ENCODE measurements around the gene CDIPT.

Gene CDIPT

GRCh38 chr16:29908719-29909220 is 45.7 kb upstream of the CDIPT start:
- Histone ChIP-seq H3K4me1 (no peaks in the 10 kb centered on the region), H3K9me3 (no peaks in the 10 kb centered on the region), H3K36me3 (peaks cover 26% of the 10 kb centered on the region), H3K4me3 (ENCODE audit: low read depth, low read length) (no peak overlapping the region), H3K27me3 (no peaks in the 10 kb centered on the region)
- no peak for DNase-seq
- TF ChIP-seq, protein P1, sequence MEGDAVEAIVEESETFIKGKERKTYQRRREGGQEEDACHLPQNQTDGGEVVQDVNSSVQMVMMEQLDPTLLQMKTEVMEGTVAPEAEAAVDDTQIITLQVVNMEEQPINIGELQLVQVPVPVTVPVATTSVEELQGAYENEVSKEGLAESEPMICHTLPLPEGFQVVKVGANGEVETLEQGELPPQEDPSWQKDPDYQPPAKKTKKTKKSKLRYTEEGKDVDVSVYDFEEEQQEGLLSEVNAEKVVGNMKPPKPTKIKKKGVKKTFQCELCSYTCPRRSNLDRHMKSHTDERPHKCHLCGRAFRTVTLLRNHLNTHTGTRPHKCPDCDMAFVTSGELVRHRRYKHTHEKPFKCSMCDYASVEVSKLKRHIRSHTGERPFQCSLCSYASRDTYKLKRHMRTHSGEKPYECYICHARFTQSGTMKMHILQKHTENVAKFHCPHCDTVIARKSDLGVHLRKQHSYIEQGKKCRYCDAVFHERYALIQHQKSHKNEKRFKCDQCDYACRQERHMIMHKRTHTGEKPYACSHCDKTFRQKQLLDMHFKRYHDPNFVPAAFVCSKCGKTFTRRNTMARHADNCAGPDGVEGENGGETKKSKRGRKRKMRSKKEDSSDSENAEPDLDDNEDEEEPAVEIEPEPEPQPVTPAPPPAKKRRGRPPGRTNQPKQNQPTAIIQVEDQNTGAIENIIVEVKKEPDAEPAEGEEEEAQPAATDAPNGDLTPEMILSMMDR (IDR thresholded peaks at IDR 0.05; ENCODE audit: low read depth, low read length), result no peak

DNA sequence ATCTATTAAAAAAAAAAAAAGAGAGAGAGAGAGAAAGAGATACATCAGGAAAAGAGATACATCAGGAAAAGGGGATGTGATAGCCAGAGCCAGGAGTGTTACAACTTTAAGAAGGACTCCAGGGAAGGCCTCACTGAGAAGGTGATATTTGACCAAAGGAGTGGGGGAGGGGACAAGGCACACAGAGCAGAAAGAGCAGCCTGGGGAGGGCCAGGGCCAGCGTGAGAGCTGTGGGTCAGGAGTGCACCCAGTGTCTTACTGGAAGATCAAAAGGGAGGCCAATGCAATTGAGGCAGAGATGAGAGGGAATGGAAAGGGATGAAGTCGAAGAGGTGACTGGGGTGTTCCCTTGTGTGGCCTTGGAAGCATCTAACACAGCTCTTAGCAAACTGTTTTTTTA is 44.9 kb upstream of the CDIPT start:
- H3K4me3 ChIP-seq (ENCODE audit: low read depth, low read length), result no peak overlapping the region
- no peak for DNase-seq
- no peaks in the 10 kb centered on the region for H3K27me3 ChIP-seq
- no peaks in the 10 kb centered on the region for H3K4me1 ChIP-seq
- peaks cover 34% of the 10 kb centered on the region for H3K36me3 ChIP-seq
- no peaks in the 10 kb centered on the region for H3K9me3 ChIP-seq
- TF ChIP-seq, protein P1 (IDR thresholded peaks at IDR 0.05; ENCODE audit: low read depth, low read length), result no peak

DNA sequence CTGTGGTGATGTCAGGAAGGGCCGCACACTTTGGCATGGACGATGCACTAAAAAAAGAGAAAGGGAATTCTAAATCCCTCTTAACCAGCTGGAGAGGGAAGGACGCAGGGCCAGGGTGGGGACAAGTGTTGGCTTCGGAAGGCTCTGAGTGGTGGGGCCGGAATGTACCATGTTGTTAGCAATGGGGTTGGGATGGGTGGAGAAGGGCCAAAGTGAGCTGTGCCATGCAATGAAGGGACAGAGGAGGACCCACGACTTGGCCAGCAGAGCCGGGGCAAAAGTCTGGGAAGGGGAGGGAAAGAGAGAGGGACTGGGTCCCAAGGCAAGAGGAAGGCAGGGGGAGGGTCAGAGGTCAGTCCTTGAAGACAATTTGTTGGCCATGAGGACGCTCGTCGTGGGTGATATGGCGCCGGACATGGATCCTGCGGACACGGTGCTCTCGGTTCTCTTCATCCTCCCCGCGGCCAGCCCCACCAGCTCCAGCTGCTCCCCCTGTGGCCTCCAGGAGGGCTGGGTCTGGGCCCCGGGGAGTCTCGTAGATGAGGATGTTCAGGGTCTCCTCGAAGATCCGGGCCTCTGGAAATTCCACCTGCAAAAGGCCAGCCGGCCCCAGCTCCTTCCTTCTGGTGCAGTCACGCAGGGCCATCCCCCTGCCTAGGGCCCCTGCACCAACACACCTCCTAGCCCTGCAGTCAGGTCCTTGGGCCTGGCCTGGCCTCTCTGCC is 43.7 kb upstream of the CDIPT start:
- Histone ChIP-seq H3K4me1 (no peaks in the 10 kb centered on the region), H3K36me3 (peaks cover 35% of the 10 kb centered on the region), H3K4me3 (ENCODE audit: low read depth, low read length) (no peak overlapping the region), H3K27me3 (no peaks in the 10 kb centered on the region), H3K9me3 (no peaks in the 10 kb centered on the region)
- TF ChIP-seq, protein P1 (IDR thresholded peaks at IDR 0.05; ENCODE audit: low read depth, low read length), result no peak
- no peak for DNase-seq

- H3K4me3 ChIP-seq (ENCODE audit: low read depth, low read length), result no peak overlapping the region
- no peaks in the 10 kb centered on the region for H3K9me3 ChIP-seq
- H3K4me1 ChIP-seq, result no peaks in the 10 kb centered on the region
- no peak for DNase-seq
- TF ChIP-seq, protein P1 (IDR thresholded peaks at IDR 0.05; ENCODE audit: low read depth, low read length), result no peak
- peaks cover 31% of the 10 kb centered on the region for H3K36me3 ChIP-seq
- no peaks in the 10 kb centered on the region for H3K27me3 ChIP-seq
Observed at GRCh38 chr16:29905668-29906067, 42.6 kb upstream of the CDIPT start.

DNA sequence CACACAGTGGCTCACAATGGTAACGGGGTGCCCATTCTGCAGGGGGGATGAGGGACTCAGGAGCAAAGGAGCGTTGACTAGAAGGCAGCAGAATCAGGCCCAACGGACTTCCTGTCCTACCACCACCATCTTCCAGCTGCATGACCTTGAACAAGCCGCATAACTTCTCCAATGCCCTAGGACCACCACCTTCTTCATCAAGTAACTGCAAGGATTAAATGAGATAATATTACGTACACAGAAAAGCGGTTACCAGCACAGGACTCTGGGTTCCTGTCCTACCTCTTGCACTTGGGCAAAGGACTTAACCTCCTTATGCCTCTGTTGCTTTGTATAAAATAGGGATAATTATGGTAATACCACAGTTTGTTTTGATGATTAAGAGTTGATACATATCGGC is 41.9 kb upstream of the CDIPT start:
- DNase-seq, result no peak
- Histone ChIP-seq H3K4me1 (no peaks in the 10 kb centered on the region), H3K36me3 (peaks cover 32% of the 10 kb centered on the region), H3K4me3 (ENCODE audit: low read depth, low read length) (no peak overlapping the region), H3K9me3 (no peaks in the 10 kb centered on the region), H3K27me3 (no peaks in the 10 kb centered on the region)
- TF ChIP-seq, protein P1 (IDR thresholded peaks at IDR 0.05; ENCODE audit: low read depth, low read length), result no peak

DNA sequence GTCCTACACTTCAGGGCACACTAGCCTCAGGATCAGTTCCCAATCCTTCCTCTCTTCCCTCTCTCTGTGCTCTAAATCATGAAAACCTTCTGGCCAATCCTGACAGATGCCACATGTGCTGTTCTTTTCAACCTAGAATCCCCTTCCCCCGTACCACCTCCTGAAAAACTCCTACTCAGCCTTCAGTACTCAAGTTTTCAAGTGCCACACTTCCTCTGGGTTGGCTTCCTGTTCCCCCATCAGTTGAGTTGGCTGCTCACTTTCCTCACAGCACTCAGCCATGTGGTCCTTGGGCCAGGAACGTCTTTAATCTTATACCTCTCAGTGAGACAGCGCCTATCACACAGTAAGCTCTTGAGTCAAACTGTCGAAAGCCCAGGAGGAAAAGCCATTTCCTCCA is 40.6 kb upstream of the CDIPT start:
- TF ChIP-seq, protein P1 (IDR thresholded peaks at IDR 0.05; ENCODE audit: low read depth, low read length), result no peak
- Histone ChIP-seq H3K4me3 (ENCODE audit: low read depth, low read length) (no peak overlapping the region), H3K27me3 (no peaks in the 10 kb centered on the region), H3K9me3 (no peaks in the 10 kb centered on the region), H3K4me1 (no peaks in the 10 kb centered on the region; the same call in 1 of the 2 replicates), H3K36me3 (peaks cover 32% of the 10 kb centered on the region)
- DNase-seq, result no peak
